ENCODE measurements around the gene SPATA18.
"Not testable (repeated sequence)": the region's sequence is repeated elsewhere in the genome, so short reads cannot be mapped to it uniquely, and the experiment has no call there.

SPATA18 gene

GRCh38 chr4:52071791-52072546 lies 20.9 kb downstream of the SPATA18 start:
- Mint-ChIP-seq H3K9me3 (no peaks in the 10 kb centered on the region), H3K4me1 (no peaks in the 10 kb centered on the region), H3K27me3 (peaks cover 22% of the 10 kb centered on the region), H3K36me3 (no peaks in the 10 kb centered on the region), H3K4me3 (no peak overlapping the region), H3K27ac (no peak overlapping the region)
- CTCF ChIA-PET, result no interaction called here
- DNase-seq, result no peak

DNA sequence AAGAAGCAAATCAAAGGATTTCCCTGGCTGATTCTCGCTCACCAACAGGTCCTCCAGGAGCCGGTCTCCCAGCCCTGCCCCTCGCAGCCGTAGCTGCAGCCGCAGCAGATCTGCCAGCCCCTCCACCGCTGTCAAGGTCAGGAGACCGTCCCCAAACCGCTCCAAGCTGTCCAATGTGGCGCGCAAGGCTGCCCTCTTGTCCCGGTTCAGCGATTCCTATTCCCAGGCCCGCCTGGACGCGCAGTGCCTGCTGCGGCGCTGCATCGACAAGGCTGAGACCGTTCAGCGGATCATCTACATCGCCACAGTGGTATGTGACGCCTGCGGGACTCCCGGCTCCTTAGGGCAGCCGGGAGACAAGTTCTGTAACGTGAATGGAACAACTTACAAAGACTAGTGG lies 25.6 kb downstream of the SPATA18 start:
- Mint-ChIP-seq H3K4me3 (no peak overlapping the region), H3K27ac (no peak overlapping the region), H3K4me1 (no peaks in the 10 kb centered on the region), H3K36me3 (no peaks in the 10 kb centered on the region), H3K9me3 (no peaks in the 10 kb centered on the region), H3K27me3 (peaks cover 24% of the 10 kb centered on the region)
- DNase-seq, result no peak
- CTCF ChIA-PET, result no interaction called here

- no peaks in the 10 kb centered on the region for H3K36me3 Mint-ChIP-seq
- no peak overlapping the region for H3K27ac Mint-ChIP-seq
- CTCF ChIA-PET, result no interaction called here
- H3K4me1 Mint-ChIP-seq, result no peaks in the 10 kb centered on the region
- H3K9me3 Mint-ChIP-seq, result no peaks in the 10 kb centered on the region
- no peak for DNase-seq
- no peak overlapping the region for H3K4me3 Mint-ChIP-seq
- H3K27me3 Mint-ChIP-seq, result peaks cover 22% of the 10 kb centered on the region
These were observed 28.6 kb downstream of the SPATA18 start for GRCh38 chr4:52079659-52080058.

GRCh38 chr4:52081216-52081615 lies 30.1 kb downstream of the SPATA18 start:
- Mint-ChIP-seq H3K36me3 (no peaks in the 10 kb centered on the region), H3K27me3 (peaks cover 10% of the 10 kb centered on the region), H3K9me3 (peaks cover 1% of the 10 kb centered on the region), H3K27ac (no peak overlapping the region), H3K4me1 (no peaks in the 10 kb centered on the region), H3K4me3 (no peak overlapping the region)
- CTCF ChIA-PET, result no interaction called here
- no peak for DNase-seq

GRCh38 chr4:52086425-52086824 lies 35.3 kb downstream of the SPATA18 start:
- H3K4me3 Mint-ChIP-seq, H3K4me1 Mint-ChIP-seq, H3K27me3 Mint-ChIP-seq, H3K9me3 Mint-ChIP-seq, DNase-seq, H3K36me3 Mint-ChIP-seq, CTCF ChIA-PET, H3K27ac Mint-ChIP-seq: not testable (repeated sequence)

DNA sequence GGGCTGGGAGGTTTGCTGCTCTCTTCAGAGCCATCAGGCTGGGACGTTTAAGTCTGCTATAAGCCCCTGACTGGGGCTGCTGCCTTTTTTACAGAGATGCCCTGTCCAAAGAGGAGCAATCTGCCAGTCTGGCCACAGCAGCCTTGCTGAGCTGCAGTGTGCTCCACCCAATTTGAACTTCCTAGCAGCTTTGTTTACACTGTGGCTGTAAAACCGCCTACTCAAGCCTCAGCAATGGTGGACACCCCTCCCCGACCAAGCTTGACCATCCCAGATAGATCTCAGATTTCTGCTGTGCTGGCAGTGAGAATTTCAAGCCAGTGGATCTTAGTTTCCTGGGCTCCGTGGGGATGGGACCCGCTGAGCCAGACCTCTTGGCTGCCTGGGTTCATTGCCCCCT lies 40.7 kb downstream of the SPATA18 start:
- Mint-ChIP-seq H3K4me1 (no peaks in the 10 kb centered on the region), H3K9me3 (no peaks in the 10 kb centered on the region), H3K36me3 (no peaks in the 10 kb centered on the region), H3K27me3 (no peaks in the 10 kb centered on the region), H3K4me3 (no peak overlapping the region), H3K27ac (no peak overlapping the region)
- DNase-seq, result no peak
- CTCF ChIA-PET, result no interaction called here

- Mint-ChIP-seq H3K27me3 (no peaks in the 10 kb centered on the region), H3K4me1 (no peaks in the 10 kb centered on the region), H3K4me3 (no peak overlapping the region), H3K27ac (no peak overlapping the region), H3K9me3 (no peaks in the 10 kb centered on the region), H3K36me3 (no peaks in the 10 kb centered on the region)
- DNase-seq, result no peak
- CTCF ChIA-PET, result no interaction called here
These were observed 42.4 kb downstream of the SPATA18 start for GRCh38 chr4:52093466-52093865.

GRCh38 chr4:52094376-52095145 lies 43.5 kb downstream of the SPATA18 start:
- CTCF ChIA-PET, result no interaction called here

DNA sequence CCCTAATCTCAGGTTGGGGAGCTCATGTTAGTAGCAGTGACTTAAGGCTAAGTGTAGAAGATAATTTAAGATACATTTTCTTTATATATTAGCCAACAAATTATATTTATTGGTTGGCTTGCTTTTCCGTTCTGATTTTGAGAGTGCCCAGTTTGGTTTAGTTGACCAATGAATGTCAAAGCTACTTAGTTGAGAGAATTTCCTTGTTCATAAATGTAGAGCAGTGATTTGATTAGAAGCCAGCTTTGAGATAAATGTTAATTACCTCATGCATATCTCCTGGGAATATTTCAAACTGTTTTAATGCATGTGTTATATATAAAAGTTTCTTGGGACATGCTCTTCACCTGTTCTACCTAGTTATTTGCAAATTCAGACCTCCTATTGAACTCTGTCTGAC lies 44.3 kb downstream of the SPATA18 start:
- H3K9me3 Mint-ChIP-seq, result no peaks in the 10 kb centered on the region
- DNase-seq, result no peak
- H3K4me1 Mint-ChIP-seq, result no peaks in the 10 kb centered on the region
- H3K4me3 Mint-ChIP-seq, result no peak overlapping the region
- H3K27me3 Mint-ChIP-seq, result no peaks in the 10 kb centered on the region
- CTCF ChIA-PET, result no interaction called here
- no peaks in the 10 kb centered on the region for H3K36me3 Mint-ChIP-seq
- H3K27ac Mint-ChIP-seq, result no peak overlapping the region

More at GRCh38 chr4:52094376-52095145, 43.5 kb downstream of the SPATA18 start:
- Mint-ChIP-seq H3K4me3 (no peak overlapping the region), H3K27ac (no peak overlapping the region), H3K27me3 (no peaks in the 10 kb centered on the region), H3K36me3 (no peaks in the 10 kb centered on the region), H3K9me3 (no peaks in the 10 kb centered on the region), H3K4me1 (no peaks in the 10 kb centered on the region)
- no peak for DNase-seq

DNA sequence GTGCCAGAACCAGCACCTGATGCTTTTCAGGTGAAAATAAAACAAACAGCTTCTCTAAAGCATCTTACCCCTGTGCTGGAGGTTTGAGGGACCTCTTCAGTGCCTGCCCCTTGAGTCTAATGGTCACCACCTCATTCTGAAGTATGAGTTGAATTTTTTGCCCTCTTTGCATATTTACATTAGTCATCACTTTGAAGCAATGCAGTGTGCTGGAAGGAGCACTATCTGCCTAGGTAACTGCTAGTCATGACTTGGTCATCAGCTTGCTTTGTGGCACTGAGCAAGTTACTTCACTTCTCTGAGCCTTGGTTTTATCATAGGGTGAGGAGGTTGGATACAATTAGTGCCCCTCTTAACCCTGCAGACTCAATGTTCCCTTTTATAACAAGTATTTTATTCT lies 44.9 kb downstream of the SPATA18 start:
- H3K9me3 Mint-ChIP-seq, result no peaks in the 10 kb centered on the region
- no peaks in the 10 kb centered on the region for H3K36me3 Mint-ChIP-seq
- no peak for DNase-seq
- H3K4me3 Mint-ChIP-seq, result no peak overlapping the region
- no peaks in the 10 kb centered on the region for H3K27me3 Mint-ChIP-seq
- no peaks in the 10 kb centered on the region for H3K4me1 Mint-ChIP-seq
- CTCF ChIA-PET, result no interaction called here
- no peak overlapping the region for H3K27ac Mint-ChIP-seq

GRCh38 chr4:52098618-52099017 lies 47.5 kb downstream of the SPATA18 start:
- no peak overlapping the region for H3K4me3 Mint-ChIP-seq
- no peaks in the 10 kb centered on the region for H3K36me3 Mint-ChIP-seq
- H3K9me3 Mint-ChIP-seq, result no peaks in the 10 kb centered on the region
- DNase-seq, result no peak
- no peak overlapping the region for H3K27ac Mint-ChIP-seq
- no peaks in the 10 kb centered on the region for H3K27me3 Mint-ChIP-seq
- CTCF ChIA-PET, result no interaction called here
- H3K4me1 Mint-ChIP-seq, result no peaks in the 10 kb centered on the region

GRCh38 chr4:52099860-52100461 lies 48.9 kb downstream of the SPATA18 start:
- no peaks in the 10 kb centered on the region for H3K36me3 Mint-ChIP-seq
- no peak for DNase-seq
- no peak overlapping the region for H3K4me3 Mint-ChIP-seq
- no peaks in the 10 kb centered on the region for H3K4me1 Mint-ChIP-seq
- H3K9me3 Mint-ChIP-seq, result no peaks in the 10 kb centered on the region
- CTCF ChIA-PET, result no interaction called here
- no peak overlapping the region for H3K27ac Mint-ChIP-seq
- peaks cover 2% of the 10 kb centered on the region for H3K27me3 Mint-ChIP-seq

GRCh38 chr4:52102587-52102986 lies 51.5 kb downstream of the SPATA18 start:
- DNase-seq, result no peak
- Mint-ChIP-seq H3K27me3 (peaks cover 4% of the 10 kb centered on the region), H3K9me3 (no peaks in the 10 kb centered on the region), H3K27ac (no peak overlapping the region), H3K4me1 (no peaks in the 10 kb centered on the region), H3K4me3 (no peak overlapping the region), H3K36me3 (no peaks in the 10 kb centered on the region)
- CTCF ChIA-PET, result interaction anchor here (0.9 kb wide), 1 partner anchor 15 kb away, joined by 3 read pairs; no protein-coding TSS in a partner anchor

- CTCF ChIA-PET, result no interaction called here
- H3K27me3 Mint-ChIP-seq, result peaks cover 4% of the 10 kb centered on the region
- H3K4me3 Mint-ChIP-seq, result no peak overlapping the region
- DNase-seq, result no peak
- H3K4me1 Mint-ChIP-seq, result no peaks in the 10 kb centered on the region
- no peak overlapping the region for H3K27ac Mint-ChIP-seq
- no peaks in the 10 kb centered on the region for H3K9me3 Mint-ChIP-seq
- no peaks in the 10 kb centered on the region for H3K36me3 Mint-ChIP-seq
These were observed 52.2 kb downstream of the SPATA18 start for GRCh38 chr4:52103319-52103718.

GRCh38 chr4:52105276-52105675 lies 54.2 kb downstream of the SPATA18 start:
- Mint-ChIP-seq H3K9me3 (no peaks in the 10 kb centered on the region), H3K36me3 (no peaks in the 10 kb centered on the region), H3K4me3 (no peak overlapping the region), H3K27ac (no peak overlapping the region), H3K4me1 (no peaks in the 10 kb centered on the region), H3K27me3 (peaks cover 4% of the 10 kb centered on the region)
- DNase-seq, result no peak
- CTCF ChIA-PET, result no interaction called here

All from activated naive CD4-positive, alpha-beta T cell treated with anti-CD3 and anti-CD28 coated beads, Interleukin-2, amount 10 ng/mL, durations not matched to agents 7 days and 5 days (primary cell).